M059J (cell line): Measurements from ENCODE around the gene RIC1. TPM values are rescaled to one million over a fixed set of nuclear protein-coding genes. Genes with fewer than 3 reads are reported as not detected.

ENCODE experiments used
- total RNA-seq: library from RNA; depleted of rRNA; stranded (reverse); fragments of >200 nt; shearing (Covaris generic); gene quantifications from 2 replicates; pipeline ENCODE4 v1.2.3, GENCODE V29; 2014; rRNA removed

The RIC1 gene
- total RNA-seq, 1 experiment from 2014 or later: 27.0 TPM

Other genes starting within 250 kb of the RIC1 start
- 43.5 and 44.9 TPM in 2 replicates for gene PLGRKT, start 191.2 kb upstream of the RIC1 start, total RNA-seq
- 26.7 and 31.2 TPM in 2 replicates for gene CD274, start 178.6 kb upstream of the RIC1 start, total RNA-seq
- gene PDCD1LG2, start 118.6 kb upstream of the RIC1 start, total RNA-seq: 20.7 and 28.1 TPM in 2 replicates
- 5.9 and 14.2 TPM in 2 replicates for gene ERMP1, start 204.0 kb downstream of the RIC1 start, total RNA-seq